Ishikawa (cell line): ENCODE data around the gene CRYBA1.

Experiments
- CEBPB ChIP-seq: IDR thresholded peaks from 2 replicates; pipeline ENCODE4 v1.6.1; 2012
- CREB1 ChIP-seq: IDR thresholded peaks from 2 replicates; pipeline ENCODE4 v1.6.1; 2012; ENCODE audit warnings: low read depth
- EGR1 ChIP-seq: IDR thresholded peaks from 2 replicates; pipeline ENCODE4 v1.6.1; 2012
- EP300 ChIP-seq: IDR thresholded peaks from 2 replicates; pipeline ENCODE4 v1.6.1; 2012; ENCODE audit warnings: borderline replicate concordance
- FOXM1 ChIP-seq: IDR thresholded peaks from 2 replicates; pipeline ENCODE4 v1.6.1; 2012; ENCODE audit warnings: low read depth, borderline replicate concordance
- NFIC ChIP-seq: IDR thresholded peaks from 2 replicates; pipeline ENCODE4 v1.6.1; 2012
- RAD21 ChIP-seq: IDR thresholded peaks from 2 replicates; pipeline ENCODE4 v1.6.1; 2012; ENCODE audit warnings: low read depth
- TAF1 ChIP-seq: IDR thresholded peaks from 2 replicates; pipeline ENCODE4 v1.6.1; 2012; ENCODE audit warnings: low read depth, mild to moderate bottlenecking
- TCF12 ChIP-seq: IDR thresholded peaks from 2 replicates; pipeline ENCODE4 v1.6.1; 2012; ENCODE audit warnings: low read depth
- TEAD4 ChIP-seq: IDR thresholded peaks from 2 replicates; pipeline ENCODE4 v1.6.1; 2012
- USF1 ChIP-seq: IDR thresholded peaks from 2 replicates; pipeline ENCODE4 v1.6.1; 2012
- YY1 ChIP-seq: IDR thresholded peaks from 2 replicates; pipeline ENCODE4 v1.6.1; 2012; ENCODE audit warnings: low read depth
- ZBTB7A ChIP-seq: IDR thresholded peaks from 2 replicates; pipeline ENCODE4 v1.6.1; 2012; ENCODE audit warnings: low read depth
- TF ChIP-seq, protein P1 (sequence below): IDR thresholded peaks from 2 replicates; pipeline ENCODE4 v1.6.1; 2012
- TF ChIP-seq, protein P2 (sequence below): IDR thresholded peaks from 2 replicates; pipeline ENCODE4 v1.6.1; 2012; ENCODE audit warnings: low read depth, mild to moderate bottlenecking

The CRYBA1 gene

GRCh38 chr17:29248845-29249244 lies 2.2 kb downstream of the CRYBA1 start:
- TF ChIP-seq TCF12 (no peak), FOXM1 (no peak), YY1 (no peak), TEAD4 (no peak), NFIC (no peak), CEBPB (no peak), RAD21 (no peak), EGR1 (no peak), ZBTB7A (no peak), USF1 (no peak), EP300 (no peak), TAF1 (no peak), CREB1 (no peak)
- TF ChIP-seq, protein P1, sequence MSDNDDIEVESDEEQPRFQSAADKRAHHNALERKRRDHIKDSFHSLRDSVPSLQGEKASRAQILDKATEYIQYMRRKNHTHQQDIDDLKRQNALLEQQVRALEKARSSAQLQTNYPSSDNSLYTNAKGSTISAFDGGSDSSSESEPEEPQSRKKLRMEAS = no peak
- TF ChIP-seq, protein P2, sequence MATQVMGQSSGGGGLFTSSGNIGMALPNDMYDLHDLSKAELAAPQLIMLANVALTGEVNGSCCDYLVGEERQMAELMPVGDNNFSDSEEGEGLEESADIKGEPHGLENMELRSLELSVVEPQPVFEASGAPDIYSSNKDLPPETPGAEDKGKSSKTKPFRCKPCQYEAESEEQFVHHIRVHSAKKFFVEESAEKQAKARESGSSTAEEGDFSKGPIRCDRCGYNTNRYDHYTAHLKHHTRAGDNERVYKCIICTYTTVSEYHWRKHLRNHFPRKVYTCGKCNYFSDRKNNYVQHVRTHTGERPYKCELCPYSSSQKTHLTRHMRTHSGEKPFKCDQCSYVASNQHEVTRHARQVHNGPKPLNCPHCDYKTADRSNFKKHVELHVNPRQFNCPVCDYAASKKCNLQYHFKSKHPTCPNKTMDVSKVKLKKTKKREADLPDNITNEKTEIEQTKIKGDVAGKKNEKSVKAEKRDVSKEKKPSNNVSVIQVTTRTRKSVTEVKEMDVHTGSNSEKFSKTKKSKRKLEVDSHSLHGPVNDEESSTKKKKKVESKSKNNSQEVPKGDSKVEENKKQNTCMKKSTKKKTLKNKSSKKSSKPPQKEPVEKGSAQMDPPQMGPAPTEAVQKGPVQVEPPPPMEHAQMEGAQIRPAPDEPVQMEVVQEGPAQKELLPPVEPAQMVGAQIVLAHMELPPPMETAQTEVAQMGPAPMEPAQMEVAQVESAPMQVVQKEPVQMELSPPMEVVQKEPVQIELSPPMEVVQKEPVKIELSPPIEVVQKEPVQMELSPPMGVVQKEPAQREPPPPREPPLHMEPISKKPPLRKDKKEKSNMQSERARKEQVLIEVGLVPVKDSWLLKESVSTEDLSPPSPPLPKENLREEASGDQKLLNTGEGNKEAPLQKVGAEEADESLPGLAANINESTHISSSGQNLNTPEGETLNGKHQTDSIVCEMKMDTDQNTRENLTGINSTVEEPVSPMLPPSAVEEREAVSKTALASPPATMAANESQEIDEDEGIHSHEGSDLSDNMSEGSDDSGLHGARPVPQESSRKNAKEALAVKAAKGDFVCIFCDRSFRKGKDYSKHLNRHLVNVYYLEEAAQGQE = no peak

DNA sequence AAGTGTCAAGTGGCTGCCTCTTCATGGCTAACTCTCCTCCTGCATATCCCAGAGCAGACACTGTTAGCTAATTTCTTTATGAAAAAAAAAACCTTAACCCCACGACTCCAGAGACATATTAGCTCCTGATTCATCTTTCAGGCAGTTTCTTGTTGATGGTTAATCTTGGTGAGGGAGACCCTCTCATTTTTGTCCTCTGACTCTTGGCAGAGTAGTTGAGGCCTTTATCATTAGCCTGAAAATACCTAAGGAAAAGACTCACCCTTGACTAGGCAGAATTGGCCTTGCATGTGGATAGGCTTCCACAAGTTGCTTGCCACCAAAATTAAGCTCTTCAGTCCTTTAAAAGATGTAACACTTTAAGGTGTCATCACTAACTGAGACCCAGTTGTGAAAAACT lies 4.0 kb downstream of the CRYBA1 start:
- TF ChIP-seq EGR1 (no peak), CREB1 (no peak), NFIC (no peak), ZBTB7A (no peak), EP300 (no peak), TEAD4 (no peak), RAD21 (no peak), CEBPB (no peak), TAF1 (no peak)
- TF ChIP-seq, protein P2 = no peak

DNA sequence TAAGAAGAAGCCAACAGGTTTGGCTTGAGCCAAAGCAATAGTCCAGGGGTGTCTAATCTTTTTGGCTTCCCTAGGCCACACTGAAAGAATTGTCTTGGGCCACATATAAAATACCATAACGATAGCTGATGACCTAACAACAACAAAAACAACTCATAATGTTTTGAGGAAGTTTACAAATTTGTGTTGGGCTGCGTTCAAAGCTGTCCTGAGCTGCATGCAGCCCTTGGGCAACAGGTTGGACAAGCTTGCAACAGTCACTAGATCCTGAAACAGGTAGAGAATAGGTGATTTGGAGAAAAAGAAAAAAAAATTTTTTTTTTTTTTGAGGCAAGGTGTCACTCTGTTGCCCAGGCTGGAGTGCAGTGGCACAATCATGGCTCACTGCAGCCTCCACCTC lies 4.5 kb downstream of the CRYBA1 start:
- TF ChIP-seq CEBPB (no peak), TCF12 (no peak), EGR1 (no peak), RAD21 (no peak), EP300 (no peak), FOXM1 (no peak), CREB1 (no peak), ZBTB7A (no peak), YY1 (no peak), NFIC (no peak), TEAD4 (no peak), USF1 (no peak), TAF1 (no peak)
- TF ChIP-seq, protein P2 = no peak
- TF ChIP-seq, protein P1 = no peak

- no peak for TF ChIP-seq ZBTB7A
- TF ChIP-seq TAF1 = no peak
- no peak for TF ChIP-seq CREB1
- no peak for TF ChIP-seq CEBPB
- TF ChIP-seq TEAD4 = no peak
- no peak for TF ChIP-seq YY1
- TF ChIP-seq TCF12 = no peak
- TF ChIP-seq USF1 = no peak
- TF ChIP-seq FOXM1 = no peak
These were observed 5.6 kb downstream of the CRYBA1 start for GRCh38 chr17:29252101-29252791.
